ENCODE measurements around the gene PASK.

GRCh38 chr2:241188361-241189092 is 39.3 kb upstream of the PASK start, which contains the start of gene ANO7:
- no peak for TF ChIP-seq POLR2A (IDR thresholded peaks at IDR 0.05)
- no peak for TF ChIP-seq CTCF (IDR thresholded peaks at IDR 0.05)

All from testis (tissue), 2 donors.